Prostate gland (tissue), 2 donors: ENCODE results near the gene HPS5.

Source experiments
- CTCF ChIP-seq, 4 experiments: fragments of 200-600 bp in 2 of 4; fragments of 450-650 bp in 2 of 4; sonication (generic) in 2 of 4; IDR thresholded peaks; 1 replicate in 3 of 4; 2 replicates in 1 of 4; pipeline ENCODE4 v1.5.1; 2016 to 2019; ENCODE audit warnings: antibody characterized with exemption in 4 of 4, mild to moderate bottlenecking in 2 of 4, moderate library complexity in 2 of 4
- POLR2AphosphoS5 ChIP-seq: sonication (generic); formaldehyde crosslinking; IDR thresholded peaks from one replicate; pipeline ENCODE4 v1.6.1; 2017; ENCODE audit warnings: antibody characterized with exemption

GRCh38 chr11:18322818-18323570 lies 1.1 kb upstream of the HPS5 start:
- TF ChIP-seq CTCF (IDR thresholded peaks at IDR 0.05): no peak
- TF ChIP-seq POLR2AphosphoS5: no peak
